MCF 10A (cell line): ENCODE data around the gene NUP54. TPM values are rescaled to one million over a fixed set of nuclear protein-coding genes. Genes with fewer than 3 reads are reported as not detected.

Experiments
- BruUV-seq: library from RNA; stranded (reverse); fragments of 400-500 nt; replicated peaks from 2 replicates; lab custom pipeline; 2021; lab: Mats Ljungman, UMichigan
- CTCF ChIA-PET: fragments of 300-600 bp; sonication (Branson Sonifier 250); formaldehyde crosslinking; extraction: SDS; loops from one replicate; lab custom pipeline; 2021; ENCODE audit warnings: antibody characterized with exemption, inconsistent platforms; lab: Yijun Ruan, JAX
- POLR2A ChIA-PET: fragments of 300-600, 350-650 bp; sonication (Branson Sonifier 250); formaldehyde crosslinking; extraction: SDS; loops from one replicate; lab custom pipeline; 2020; ENCODE audit warnings: antibody characterized with exemption, inconsistent platforms; lab: Yijun Ruan, JAX
- DNase-seq: peaks from one replicate; pipeline ENCODE4 v3.0.0-alpha.2; 2018; ENCODE audit not compliant: unreplicated experiment
- H3K27ac Mint-ChIP-seq: one replicate; pipeline ENCODE4 v1.8.0; 2022; ENCODE audit warnings: mild to moderate bottlenecking, low read depth, mixed read lengths; ENCODE audit not compliant: unreplicated experiment
- H3K27me3 Mint-ChIP-seq: one replicate; pipeline ENCODE4 v1.8.0; 2022; ENCODE audit warnings: mixed read lengths; ENCODE audit not compliant: insufficient read depth, unreplicated experiment
- H3K36me3 Mint-ChIP-seq: one replicate; pipeline ENCODE4 v1.8.0; 2022; ENCODE audit warnings: mild to moderate bottlenecking, moderate library complexity, mixed read lengths; ENCODE audit not compliant: insufficient read depth, unreplicated experiment
- H3K4me1 Mint-ChIP-seq: one replicate; pipeline ENCODE4 v1.8.0; 2022; ENCODE audit warnings: mixed read lengths; ENCODE audit not compliant: insufficient read depth, unreplicated experiment
- H3K4me3 Mint-ChIP-seq: one replicate; pipeline ENCODE4 v1.8.0; 2022; ENCODE audit warnings: mild to moderate bottlenecking, moderate library complexity, mixed read lengths; ENCODE audit not compliant: unreplicated experiment
- H3K9me3 Mint-ChIP-seq: one replicate; pipeline ENCODE4 v1.8.0; 2022; ENCODE audit warnings: mixed read lengths; ENCODE audit not compliant: unreplicated experiment
- CTCF ChIP-seq: fragments of 200-600 bp; IDR thresholded peaks from one replicate; pipeline ENCODE4 v1.8.0; 2022; ENCODE audit warnings: antibody characterized with exemption, mild to moderate bottlenecking; ENCODE audit not compliant: unreplicated experiment
- intact Hi-C: fragments of 100-400 bp; cut with micrococcal nuclease; formaldehyde crosslinking; loops from 2 replicates; pipeline ENCODE4 v1.14.1; 2022
- total RNA-seq: library from RNA; stranded (reverse); gene quantifications from 2 replicates; pipeline ENCODE4 v1.2.3, GENCODE V29; 2022

NUP54 gene
- total RNA-seq, 1 experiment from 2014 or later = 51.5 TPM

- intact Hi-C loops = no loop called here
- ChIA-PET CTCF (interaction anchor here (0.7 to 2.6 kb wide), 4 partner anchors 12 to 210 kb away, joined by 3 to 13 read pairs (median 3); no protein-coding TSS in a partner anchor), POLR2A (interaction anchor here (0.6 to 1.1 kb wide), 2 partner anchors 16 to 195 kb away, joined by 3 to 8 read pairs; no protein-coding TSS in a partner anchor)
- no peak overlapping the region for H3K27ac Mint-ChIP-seq
- H3K9me3 Mint-ChIP-seq = no peaks in the 10 kb centered on the region
- H3K27me3 Mint-ChIP-seq = no peaks in the 10 kb centered on the region
- no peaks in the 10 kb centered on the region for H3K36me3 Mint-ChIP-seq
- no peak for TF ChIP-seq CTCF
- DNase-seq = no peak
- no peak overlapping the region for H3K4me3 Mint-ChIP-seq
- BruUV-seq = no TSS peak
- no peaks in the 10 kb centered on the region for H3K4me1 Mint-ChIP-seq
Measured at GRCh38 chr4:76105652-76106051, 42.5 kb downstream of the NUP54 start.

- no peaks in the 10 kb centered on the region for H3K36me3 Mint-ChIP-seq
- BruUV-seq = no TSS peak
- no peak for DNase-seq
- POLR2A ChIA-PET = no interaction called here
- H3K4me1 Mint-ChIP-seq = peaks cover 2% of the 10 kb centered on the region
- CTCF ChIA-PET = interaction anchor here (1.5 kb wide), 1 partner anchor 9 kb away, joined by 4 read pairs; no protein-coding TSS in a partner anchor
- H3K27me3 Mint-ChIP-seq = no peaks in the 10 kb centered on the region
- no peak for TF ChIP-seq CTCF
- no peaks in the 10 kb centered on the region for H3K9me3 Mint-ChIP-seq
- H3K27ac Mint-ChIP-seq = peak overlapping the region; percentile 81
- intact Hi-C loops = no loop called here
- H3K4me3 Mint-ChIP-seq = no peak overlapping the region
Measured at GRCh38 chr4:76096076-76096475, 52.1 kb downstream of the NUP54 start.

GRCh38 chr4:76095568-76095967 lies 52.6 kb downstream of the NUP54 start:
- Mint-ChIP-seq H3K4me1 (peaks cover 7% of the 10 kb centered on the region), H3K9me3 (no peaks in the 10 kb centered on the region), H3K36me3 (no peaks in the 10 kb centered on the region), H3K27ac (peak overlapping the region; percentile 81), H3K27me3 (no peaks in the 10 kb centered on the region), H3K4me3 (peak overlapping the region; percentile 16)
- POLR2A ChIA-PET = interaction anchor here (1.9 kb wide), 1 partner anchor 12 kb away, joined by 4 read pairs; no protein-coding TSS in a partner anchor
- peak; percentile 46 for DNase-seq
- TF ChIP-seq CTCF = no peak
- CTCF ChIA-PET = interaction anchor here (0.6 to 1.5 kb wide), 2 partner anchors 9 to 353 kb away, joined by 3 to 4 read pairs; no protein-coding TSS in a partner anchor
- no TSS peak for BruUV-seq
- intact Hi-C loops = no loop called here

- Mint-ChIP-seq H3K27me3 (no peaks in the 10 kb centered on the region), H3K4me3 (no peak overlapping the region), H3K9me3 (no peaks in the 10 kb centered on the region), H3K36me3 (no peaks in the 10 kb centered on the region), H3K27ac (peak overlapping the region; percentile 80), H3K4me1 (peaks cover 21% of the 10 kb centered on the region)
- ChIA-PET CTCF (interaction anchor here (0.6 to 1.7 kb wide), 6 partner anchors 8 to 95 kb away, joined by 3 to 7 read pairs (median 4); no protein-coding TSS in a partner anchor), POLR2A (interaction anchor here (0.7 to 8.2 kb wide), 11 partner anchors 9 to 418 kb away, joined by 3 to 60 read pairs (median 6); partner anchors contain the start of genes G3BP2, NUP54, SDAD1 and STBD1)
- BruUV-seq = no TSS peak
- DNase-seq = peak; percentile 71
- no peak for TF ChIP-seq CTCF
- intact Hi-C loops = no loop called here
Measured at GRCh38 chr4:76091052-76091451, 57.1 kb downstream of the NUP54 start.
